GM12878 (cell line): Measurements from ENCODE around the gene C3orf20. TPM values are rescaled to one million over a fixed set of nuclear protein-coding genes. Genes with fewer than 3 reads are reported as not detected.

Experiments used
- ATAC-seq: fragments of 200-7000 bp; cut with Tn5 transposase; 3 replicates; pipeline ENCODE4 v1.9.1; 2020; ENCODE audit warnings: mild to moderate bottlenecking, moderate library complexity
- BruUV-seq: library from RNA; stranded (reverse); fragments of 400-500 nt; replicated peaks from 2 replicates; lab custom pipeline; 2021; lab: Mats Ljungman, UMichigan
- CTCF ChIA-PET: fragments of 300-600 bp; sonication (Branson Sonifier 250); formaldehyde crosslinking; extraction: SDS; loops from one replicate; lab custom pipeline; 2021; ENCODE audit warnings: inconsistent platforms; lab: Yijun Ruan, JAX
- POLR2A ChIA-PET: fragments of 350-600 bp; formaldehyde crosslinking; extraction: SDS; loops from one replicate; lab custom pipeline; 2021; ENCODE audit warnings: inconsistent platforms; lab: Charles Lee
- RAD21 ChIA-PET: fragments of 300-600 bp; sonication (Branson Sonifier 250); formaldehyde crosslinking; loops from one replicate; lab custom pipeline; 2023; ENCODE audit warnings: antibody characterized with exemption; ENCODE audit not compliant: unreplicated experiment; lab: Charles Lee
- SMC1A ChIA-PET: fragments of 300-600 bp; sonication (Branson Sonifier 250); formaldehyde crosslinking; loops from one replicate; lab custom pipeline; 2023; ENCODE audit not compliant: unreplicated experiment, uncharacterized antibody; lab: Charles Lee
- DNase-seq: peaks from one replicate; pipeline ENCODE4 v3.0.0-alpha.2; 2011; ENCODE audit warnings: low read depth, low spot score
- FAIRE-seq: peaks from 3 replicates; lab custom pipeline; 2011; peaks lifted over from hg19 to GRCh38; lab: Jason Lieb, UNC
- H2AFZ ChIP-seq: 2 replicates; pipeline ENCODE4 v1.6.0; 2011; ENCODE audit warnings: low read depth, low read length, control low read depth; ENCODE audit not compliant: control insufficient read depth
- H3K27ac ChIP-seq: 2 replicates; pipeline ENCODE4 v1.5.1; 2011; ENCODE audit warnings: control low read depth; ENCODE audit not compliant: control insufficient read depth, insufficient read depth
- H3K27me3 ChIP-seq, 2 experiments: replicated peaks in 1 of 2; 2 replicates each; pipeline versions ENCODE4 v1.6.0 to v1.6.1; 2011; ENCODE audit warnings: low read length in 1 of 2; ENCODE audit not compliant: control insufficient read depth in 2 of 2, insufficient read depth in 2 of 2
- H3K36me3 ChIP-seq, 2 experiments: 2 replicates each; pipeline ENCODE4 v1.5.1; 2011; ENCODE audit warnings: low read length in 1 of 2; ENCODE audit not compliant: control insufficient read depth in 2 of 2, insufficient read depth in 2 of 2
- H3K4me1 ChIP-seq: 2 replicates; pipeline ENCODE4 v1.6.1; 2011; ENCODE audit warnings: mild to moderate bottlenecking, low read length, moderate library complexity, mixed read lengths; ENCODE audit not compliant: control insufficient read depth, insufficient read depth
- H3K4me2 ChIP-seq: 2 replicates; pipeline ENCODE4 v1.6.0; 2011; ENCODE audit warnings: control low read depth; ENCODE audit not compliant: control insufficient read depth, insufficient read depth
- H3K4me3 ChIP-seq: fragments of 200-600 bp; sonication (generic); 2 replicates; pipeline ENCODE4 v1.5.1; 2016
- H3K79me2 ChIP-seq: 2 replicates; pipeline ENCODE4 v1.6.0; 2011; ENCODE audit warnings: low read length; ENCODE audit not compliant: control insufficient read depth, insufficient read depth
- H3K9ac ChIP-seq: 2 replicates; pipeline ENCODE4 v1.8.0; 2011; ENCODE audit warnings: low read length, control low read depth, mixed read lengths; ENCODE audit not compliant: control insufficient read depth, insufficient read depth
- H3K9me3 ChIP-seq: replicated peaks from 3 replicates; pipeline ENCODE4 v1.5.1; 2011; ENCODE audit warnings: mild to moderate bottlenecking, low read length; ENCODE audit not compliant: control insufficient read depth, insufficient read depth
- H4K20me1 ChIP-seq: 2 replicates; pipeline ENCODE4 v1.6.0; 2011; ENCODE audit not compliant: control insufficient read depth, insufficient read depth
- BCL11A ChIP-seq: IDR thresholded peaks from 2 replicates; pipeline ENCODE4 v1.6.1; 2011; ENCODE audit warnings: low read depth, low read length
- DPF2 ChIP-seq: fragments of 450-650 bp; IDR thresholded peaks from 2 replicates; pipeline ENCODE4 v1.6.1; 2017; ENCODE audit warnings: mild to moderate bottlenecking
- EED ChIP-seq: sonication (generic); IDR thresholded peaks from 2 replicates; pipeline ENCODE4 v1.6.1; 2016; ENCODE audit warnings: antibody characterized with exemption, low read depth
- MEF2A ChIP-seq: IDR thresholded peaks from 2 replicates; pipeline ENCODE4 v1.6.1; 2011; ENCODE audit warnings: low read depth, mild to moderate bottlenecking, low read length, moderate library complexity; ENCODE audit not compliant: insufficient read depth
- MYB ChIP-seq: fragments of 150-350 bp; IDR thresholded peaks from 2 replicates; pipeline ENCODE4 v1.6.1; 2014; ENCODE audit warnings: mild to moderate bottlenecking, low read depth, low read length, borderline replicate concordance
- NFXL1 ChIP-seq: fragments of 450-650 bp; IDR thresholded peaks from 2 replicates; pipeline ENCODE4 v1.6.1; 2017; ENCODE audit warnings: antibody characterized with exemption, mild to moderate bottlenecking, borderline replicate concordance
- NFYA ChIP-seq: IDR thresholded peaks from 2 replicates; pipeline ENCODE4 v1.6.1; 2011; ENCODE audit warnings: low read depth, mild to moderate bottlenecking, low read length, improper control_type of control experiment, borderline replicate concordance
- RAD51 ChIP-seq: fragments of 450-650 bp; IDR thresholded peaks from 2 replicates; pipeline ENCODE4 v1.6.1; 2016; ENCODE audit warnings: moderate library complexity, mild to moderate bottlenecking, inconsistent platforms
- RELB ChIP-seq: fragments of 450-650 bp; IDR thresholded peaks from 2 replicates; pipeline ENCODE4 v1.6.1; 2017; ENCODE audit warnings: low read depth, mild to moderate bottlenecking, moderate library complexity
- SMARCA5 ChIP-seq: fragments of 450-650 bp; IDR thresholded peaks from 2 replicates; pipeline ENCODE4 v1.6.1; 2017; ENCODE audit warnings: mild to moderate bottlenecking
- STAT1 ChIP-seq: fragments of 450-650 bp; conservative IDR thresholded peaks from 2 replicates; pipeline ENCODE4 v1.6.1; 2014; ENCODE audit warnings: antibody characterized with exemption, mild to moderate bottlenecking
- TAF1 ChIP-seq: IDR thresholded peaks from 2 replicates; pipeline ENCODE4 v1.6.1; 2011; ENCODE audit warnings: mild to moderate bottlenecking, low read depth, low read length, borderline replicate concordance
- ZNF24 ChIP-seq: fragments of 450-650 bp; IDR thresholded peaks from 2 replicates; pipeline ENCODE4 v1.6.1; 2017; ENCODE audit warnings: antibody characterized with exemption, mild to moderate bottlenecking
- WGBS: methylation state at CpG from one replicate; pipeline ENCODE4 v1.1.6; 2016; ENCODE audit warnings: low lambda C conversion rate; ENCODE audit not compliant: insufficient replicate concordance, insufficient coverage; ENCODE audit errors: missing lambda C conversion rate; 5-methylcytosine and 5-hydroxymethylcytosine counted together
- in situ Hi-C: fragments of 300-500 bp; cut with MboI; formaldehyde crosslinking; loops from 9 replicates; pipeline ENCODE4 v1.14.3; 2018; ENCODE audit warnings: mixed read lengths
- intact Hi-C: fragments of 100-400 bp; cut with micrococcal nuclease; formaldehyde crosslinking; loops from one replicate; pipeline ENCODE4 v1.14.2; 2022; ENCODE audit not compliant: unreplicated experiment
- polyA plus RNA-seq, 11 experiments: library from polyadenylated mRNA; depleted of rRNA in 4 of 11; unstranded in 6 of 11; stranded (reverse) in 5 of 11; fragments of >200 nt; fragmentation: Nextera tagmentation in 4 of 11; fragmentation: Illumina TruSeq in 1 of 11; extraction: Ambion mirVana in 4 of 11; extraction: Trizol in 1 of 11; gene quantifications; 1 replicate in 1 of 11; 2 replicates in 10 of 11; pipeline versions ENCODE4 v1.2.1 to v1.2.3, GENCODE V29; 2011 to 2016; ENCODE audit warnings: inconsistent platforms in 2 of 11, missing spikeins in 2 of 11, low read depth in 1 of 11
- total RNA-seq, 4 experiments: library from RNA; depleted of rRNA in 3 of 4; stranded (reverse); fragments of >200 nt in 3 of 4; fragmentation: Illumina TruSeq in 1 of 4; extraction: Trizol in 1 of 4; gene quantifications; 2 replicates each; pipeline versions ENCODE4 v1.2.1 to v1.2.3, GENCODE V29; 2013 to 2021
- TF ChIP-seq, protein P1 (sequence below): IDR thresholded peaks from 2 replicates; pipeline ENCODE4 v1.6.1; 2012; ENCODE audit warnings: low read depth, low read length, improper control_type of control experiment

Gene C3orf20
- total and polyA plus RNA-seq, 10 of the 15 experiments (the other 5 are each of a cell fraction or from before 2014, with no cell fraction given) = 0.05 to 2.9 (median 1.0) TPM

GRCh38 chr3:14645453-14645852, 29.5 kb upstream of the C3orf20 start (continued):
- no peak for TF ChIP-seq RELB
- TF ChIP-seq STAT1 = no peak
- no peak for TF ChIP-seq NFYA
- TF ChIP-seq MEF2A = no peak
- TF ChIP-seq, protein P1, sequence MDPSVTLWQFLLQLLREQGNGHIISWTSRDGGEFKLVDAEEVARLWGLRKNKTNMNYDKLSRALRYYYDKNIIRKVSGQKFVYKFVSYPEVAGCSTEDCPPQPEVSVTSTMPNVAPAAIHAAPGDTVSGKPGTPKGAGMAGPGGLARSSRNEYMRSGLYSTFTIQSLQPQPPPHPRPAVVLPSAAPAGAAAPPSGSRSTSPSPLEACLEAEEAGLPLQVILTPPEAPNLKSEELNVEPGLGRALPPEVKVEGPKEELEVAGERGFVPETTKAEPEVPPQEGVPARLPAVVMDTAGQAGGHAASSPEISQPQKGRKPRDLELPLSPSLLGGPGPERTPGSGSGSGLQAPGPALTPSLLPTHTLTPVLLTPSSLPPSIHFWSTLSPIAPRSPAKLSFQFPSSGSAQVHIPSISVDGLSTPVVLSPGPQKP = no peak
- TF ChIP-seq, all 136 proteins: peak for 0

GRCh38 chr3:14646131-14646573, 28.8 kb upstream of the C3orf20 start:
- SMC1A ChIA-PET = no interaction called here
- TF ChIP-seq MYB (no peak), NFXL1 (no peak), EED (no peak), TAF1 (no peak), RAD51 (no peak), SMARCA5 (no peak), ZNF24 (no peak), BCL11A (no peak), DPF2 (no peak)
- Histone ChIP-seq H3K4me1 (no peaks in the 10 kb centered on the region), H3K9me3 (no peaks in the 10 kb centered on the region), H3K4me2 (no peak overlapping the region), H3K9ac (no peak overlapping the region), H3K4me3 (no peak overlapping the region), H3K27ac (no peak overlapping the region), H3K79me2 (peaks cover 4% of the 10 kb centered on the region), H3K36me3 (no peaks in the 10 kb centered on the region), H3K27me3 (no peaks in the 10 kb centered on the region), H4K20me1 (no peaks in the 10 kb centered on the region), H2AFZ (no peak overlapping the region)
- in situ Hi-C loops = no loop called here
- ATAC-seq (no peak), FAIRE-seq (no peak), DNase-seq (no peak)
- RAD21 ChIA-PET = no interaction called here
- WGBS = 68% methylated on average over 6 of the region's 6 CpGs
- intact Hi-C loops = no loop called here
- no TSS peak for BruUV-seq
- CTCF ChIA-PET = no interaction called here
- POLR2A ChIA-PET = interaction anchor here (0.6 kb wide), 1 partner anchor 279 kb away, joined by 3 read pairs; no protein-coding TSS in a partner anchor
